MM.1S (cell line): ENCODE data around the gene TRPM2.

Experiments used
- DNase-seq: peaks from one replicate; pipeline ENCODE4 v3.0.0-alpha.2; 2015
- H2AFZ ChIP-seq: fragments of 300-600 bp; sonication (generic); 2 replicates; pipeline ENCODE4 v1.6.0; 2016; ENCODE audit warnings: antibody characterized with exemption, low read length
- H3F3A ChIP-seq: fragments of 300-600 bp; sonication (generic); 2 replicates; pipeline ENCODE4 v1.6.1; 2016; ENCODE audit warnings: mild to moderate bottlenecking, antibody characterized with exemption, low read length, moderate library complexity, mixed read lengths; ENCODE audit not compliant: insufficient read depth
- H3K27ac ChIP-seq: fragments of 300-600 bp; sonication (generic); 2 replicates; pipeline ENCODE4 v1.5.1; 2016; ENCODE audit warnings: mild to moderate bottlenecking, low read length
- H3K27me3 ChIP-seq: fragments of 300-600 bp; sonication (generic); replicated peaks from 2 replicates; pipeline ENCODE4 v1.6.0; 2016; ENCODE audit warnings: low read length; ENCODE audit not compliant: insufficient read depth
- H3K36me3 ChIP-seq: fragments of 300-600 bp; sonication (generic); replicated peaks from 2 replicates; pipeline ENCODE4 v1.6.1; 2016; ENCODE audit warnings: mild to moderate bottlenecking, low read length, mixed read lengths; ENCODE audit not compliant: insufficient read depth
- H3K4me1 ChIP-seq: fragments of 300-600 bp; sonication (generic); 2 replicates; pipeline ENCODE4 v1.6.1; 2016; ENCODE audit warnings: low read length, mixed read lengths
- H3K4me2 ChIP-seq: fragments of 300-600 bp; sonication (generic); 2 replicates; pipeline ENCODE4 v1.6.0; 2016; ENCODE audit warnings: low read depth, low read length
- H3K4me3 ChIP-seq: fragments of 300-600 bp; sonication (generic); 2 replicates; pipeline ENCODE4 v1.5.1; 2016; ENCODE audit warnings: low read length, mixed read lengths
- H3K79me2 ChIP-seq: fragments of 300-600 bp; sonication (generic); 2 replicates; pipeline ENCODE4 v1.6.1; 2016; ENCODE audit warnings: mixed run types, low read length, mixed read lengths
- H3K9ac ChIP-seq: fragments of 300-600 bp; sonication (generic); 2 replicates; pipeline ENCODE4 v1.6.1; 2016; ENCODE audit warnings: low read length, mixed read lengths
- H3K9me2 ChIP-seq: fragments of 300-600 bp; sonication (generic); replicated peaks from 2 replicates; pipeline ENCODE4 v1.6.1; 2016; ENCODE audit warnings: mild to moderate bottlenecking, low read length, mixed read lengths; ENCODE audit not compliant: insufficient read depth
- H3K9me3 ChIP-seq: fragments of 300-600 bp; sonication (generic); replicated peaks from 2 replicates; pipeline ENCODE4 v1.6.1; 2016; ENCODE audit warnings: mild to moderate bottlenecking, low read length, mixed read lengths; ENCODE audit not compliant: insufficient read depth
- H4K20me1 ChIP-seq: fragments of 300-600 bp; sonication (generic); 2 replicates; pipeline ENCODE4 v1.6.1; 2016; ENCODE audit warnings: mild to moderate bottlenecking, low read length, moderate library complexity, mixed read lengths; ENCODE audit not compliant: insufficient read depth
- EZH2 ChIP-seq: fragments of 300-600 bp; sonication (generic); optimal IDR thresholded peaks from 2 replicates; pipeline ENCODE3; 2017; ENCODE audit warnings: low read depth, mild to moderate bottlenecking, antibody characterized with exemption, low read length, mixed read lengths
- EZH2phosphoT487 ChIP-seq: fragments of 300-600 bp; sonication (generic); IDR thresholded peaks from 2 replicates; pipeline ENCODE4 v1.6.1; 2018; ENCODE audit warnings: antibody characterized with exemption, low read length
- TF ChIP-seq, protein P1 (sequence below): fragments of 300-600 bp; sonication (generic); IDR thresholded peaks from 2 replicates; pipeline ENCODE4 v1.5.1; 2016; ENCODE audit warnings: antibody characterized with exemption, low read length, mixed read lengths

The TRPM2 gene

DNA sequence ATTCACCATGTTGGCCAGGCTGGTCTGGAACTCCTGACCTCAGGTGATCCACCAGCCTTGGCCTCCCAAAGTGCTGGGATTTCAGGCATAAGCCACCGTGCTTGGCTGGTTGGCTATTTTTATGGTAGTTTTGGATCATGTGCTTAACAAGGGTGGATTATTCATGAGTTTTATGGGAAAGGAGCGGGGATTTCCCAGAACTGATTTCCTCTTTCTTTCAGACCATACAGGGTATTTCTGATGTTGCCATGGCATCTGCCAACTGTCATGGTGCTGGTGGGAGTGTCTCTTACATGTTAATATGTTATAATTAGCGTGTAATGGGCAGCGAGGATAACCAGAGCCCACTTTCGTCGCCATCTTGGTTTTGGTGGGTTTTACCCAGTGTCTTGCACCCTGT lies 3.2 kb downstream of the TRPM2 start:
- TF ChIP-seq, protein P1, sequence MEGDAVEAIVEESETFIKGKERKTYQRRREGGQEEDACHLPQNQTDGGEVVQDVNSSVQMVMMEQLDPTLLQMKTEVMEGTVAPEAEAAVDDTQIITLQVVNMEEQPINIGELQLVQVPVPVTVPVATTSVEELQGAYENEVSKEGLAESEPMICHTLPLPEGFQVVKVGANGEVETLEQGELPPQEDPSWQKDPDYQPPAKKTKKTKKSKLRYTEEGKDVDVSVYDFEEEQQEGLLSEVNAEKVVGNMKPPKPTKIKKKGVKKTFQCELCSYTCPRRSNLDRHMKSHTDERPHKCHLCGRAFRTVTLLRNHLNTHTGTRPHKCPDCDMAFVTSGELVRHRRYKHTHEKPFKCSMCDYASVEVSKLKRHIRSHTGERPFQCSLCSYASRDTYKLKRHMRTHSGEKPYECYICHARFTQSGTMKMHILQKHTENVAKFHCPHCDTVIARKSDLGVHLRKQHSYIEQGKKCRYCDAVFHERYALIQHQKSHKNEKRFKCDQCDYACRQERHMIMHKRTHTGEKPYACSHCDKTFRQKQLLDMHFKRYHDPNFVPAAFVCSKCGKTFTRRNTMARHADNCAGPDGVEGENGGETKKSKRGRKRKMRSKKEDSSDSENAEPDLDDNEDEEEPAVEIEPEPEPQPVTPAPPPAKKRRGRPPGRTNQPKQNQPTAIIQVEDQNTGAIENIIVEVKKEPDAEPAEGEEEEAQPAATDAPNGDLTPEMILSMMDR, result no peak
- TF ChIP-seq EZH2phosphoT487 (no peak), EZH2 (no peak)
- Histone ChIP-seq H3K4me2 (no peak overlapping the region), H3K4me1 (no peaks in the 10 kb centered on the region; the same call in 1 of the 2 replicates), H3K27ac (no peak overlapping the region), H3K4me3 (no peak overlapping the region), H2AFZ (no peak overlapping the region), H3K9me3 (no peaks in the 10 kb centered on the region), H3F3A (no peaks in the 10 kb centered on the region), H3K9me2 (no peaks in the 10 kb centered on the region), H3K9ac (no peak overlapping the region), H4K20me1 (no peaks in the 10 kb centered on the region), H3K36me3 (no peaks in the 10 kb centered on the region), H3K27me3 (peaks cover 96% of the 10 kb centered on the region), H3K79me2 (no peaks in the 10 kb centered on the region)
- no peak for DNase-seq

DNA sequence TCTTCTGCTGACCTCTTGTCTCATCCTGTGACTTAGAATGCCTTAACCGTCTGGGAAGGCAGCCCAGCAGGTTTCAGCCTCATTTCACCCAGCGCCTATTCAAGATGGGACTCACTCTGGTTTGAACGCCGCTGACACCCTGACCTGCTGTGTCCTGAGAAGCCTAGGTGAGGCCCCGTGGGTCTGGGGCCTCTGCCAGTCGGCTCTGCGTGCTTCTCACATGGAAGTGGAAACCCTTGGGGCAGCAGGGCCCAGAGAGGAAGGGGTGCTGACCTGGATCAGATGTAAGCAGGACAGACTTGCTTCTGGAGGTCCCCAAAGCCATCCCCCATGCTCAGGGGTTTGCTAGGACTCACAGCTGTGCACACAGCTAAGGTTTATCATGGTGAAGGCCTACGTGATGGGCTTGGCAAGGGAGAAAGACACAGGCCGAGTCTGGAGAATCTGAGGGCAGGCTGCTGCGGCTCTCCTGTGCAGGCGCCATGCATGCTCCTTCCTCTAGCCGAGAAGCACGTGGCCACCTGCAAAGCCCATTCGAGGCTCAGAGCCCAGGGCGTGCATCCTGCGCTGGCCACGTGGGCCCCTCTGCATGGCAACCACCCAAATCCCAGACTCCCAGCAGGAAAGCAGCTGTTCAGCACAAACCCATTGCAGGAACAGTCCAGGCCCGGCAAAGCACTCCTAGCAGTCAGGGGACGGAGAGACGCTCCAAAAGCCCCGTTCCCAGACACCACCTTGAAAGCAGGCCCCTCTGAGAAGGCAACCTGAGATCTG lies 3.8 kb downstream of the TRPM2 start:
- peaks cover 96% of the 10 kb centered on the region for H3K27me3 ChIP-seq
- H3K4me3 ChIP-seq, result no peak overlapping the region
- no peaks in the 10 kb centered on the region; the same call in 1 of the 2 replicates for H3K4me1 ChIP-seq
- no peaks in the 10 kb centered on the region for H3K9me3 ChIP-seq
- no peak overlapping the region for H3K4me2 ChIP-seq
- no peak overlapping the region for H3K27ac ChIP-seq
- no peak overlapping the region for H3K9ac ChIP-seq
- H3K36me3 ChIP-seq, result no peaks in the 10 kb centered on the region
- no peak overlapping the region for H2AFZ ChIP-seq
- H3F3A ChIP-seq, result no peaks in the 10 kb centered on the region
- DNase-seq, result no peak
- no peaks in the 10 kb centered on the region for H3K9me2 ChIP-seq
- no peak for TF ChIP-seq EZH2
- TF ChIP-seq EZH2phosphoT487, result no peak
- TF ChIP-seq, protein P1, result no peak
- no peaks in the 10 kb centered on the region for H4K20me1 ChIP-seq
- H3K79me2 ChIP-seq, result no peaks in the 10 kb centered on the region

DNA sequence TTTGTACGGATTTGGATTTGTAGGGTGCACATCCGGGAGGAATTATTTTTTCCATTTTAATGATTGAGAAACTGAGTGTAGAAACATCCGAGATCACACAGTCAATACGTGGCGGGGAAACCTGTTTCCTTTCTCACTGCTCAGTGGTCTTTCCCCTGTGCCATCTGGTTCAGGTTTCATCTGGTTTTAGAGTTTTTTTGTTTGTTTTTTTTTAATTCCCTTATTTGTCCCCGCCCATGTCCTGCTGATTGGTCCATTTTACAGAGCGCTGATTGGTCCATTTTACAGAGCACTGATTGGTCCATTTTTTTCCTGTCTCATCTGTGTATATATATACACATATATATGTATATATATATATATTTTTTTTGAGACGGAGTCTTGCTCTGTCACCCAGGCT lies 6.0 kb downstream of the TRPM2 start:
- no peaks in the 10 kb centered on the region for H3K36me3 ChIP-seq
- no peaks in the 10 kb centered on the region for H4K20me1 ChIP-seq
- no peak overlapping the region for H3K4me2 ChIP-seq
- H3K9ac ChIP-seq, result no peak overlapping the region
- H2AFZ ChIP-seq, result no peak overlapping the region
- no peak for DNase-seq
- H3K27me3 ChIP-seq, result peaks cover 96% of the 10 kb centered on the region
- H3F3A ChIP-seq, result no peaks in the 10 kb centered on the region
- H3K9me2 ChIP-seq, result no peaks in the 10 kb centered on the region
- no peak overlapping the region for H3K27ac ChIP-seq
- no peak for TF ChIP-seq EZH2
- TF ChIP-seq EZH2phosphoT487, result no peak
- TF ChIP-seq, protein P1, result no peak
- H3K4me3 ChIP-seq, result no peak overlapping the region
- no peaks in the 10 kb centered on the region for H3K9me3 ChIP-seq
- H3K4me1 ChIP-seq, result no peaks in the 10 kb centered on the region
- no peaks in the 10 kb centered on the region for H3K79me2 ChIP-seq
